Measurements from ENCODE around the gene EPHB1. TPM values are rescaled to one million over a fixed set of nuclear protein-coding genes. Genes with fewer than 3 reads are reported as not detected.

Gene EPHB1
- total RNA-seq, 5 donors from 2014 or later (not counting 1 experiment from before 2014, with no cell fraction given): 0.28 to 0.72 (median 0.31) TPM; not detected in 1

- Mint-ChIP-seq H3K4me1 (no peaks in the 10 kb centered on the region), H3K27me3 (peaks cover 0 to 3% of the 10 kb centered on the region in 2 donors), H3K4me3 (no peak overlapping the region), H3K36me3 (no peaks in the 10 kb centered on the region), H3K9me3 (no peaks in the 10 kb centered on the region), H3K27ac (no peak overlapping the region)
- ChIA-PET POLR2A (no interaction called here), CTCF (no interaction called here)
- no peaks in the 10 kb centered on the region for H3K36me3 ChIP-seq (ENCODE audit: control insufficient read depth in 2 of 2, extremely low read depth in 1 of 2, insufficient read depth in 1 of 2, low read length in 1 of 2)
- no peaks in the 10 kb centered on the region for H3K4me1 ChIP-seq (ENCODE audit: control insufficient read depth in 1 of 2, extremely low read depth in 1 of 2, insufficient read depth in 2 of 2, low read length in 2 of 2)
- ATAC-seq (replicated peaks in 1 of 4): no peak
- no peak overlapping the region for H3K4me3 ChIP-seq (ENCODE audit: control insufficient read depth in 1 of 2, extremely low read depth in 1 of 2, low read length in 1 of 2)
- H3K9me3 ChIP-seq: no peaks in the 10 kb centered on the region
- peaks cover 0 to 7% of the 10 kb centered on the region in 2 experiments for H3K27me3 ChIP-seq (replicated peaks in 1 of 2; ENCODE audit: control insufficient read depth in 2 of 2, extremely low read depth in 1 of 2, insufficient read depth in 2 of 2, low read length in 1 of 2)
- DNase-seq: no peak
- WGBS (ENCODE audit: insufficient coverage): 67% methylated on average over 1 of the region's 8 CpGs
- H3K27ac ChIP-seq (ENCODE audit: low read length): no peak overlapping the region
Measured at GRCh38 chr3:135040321-135041240, 245.5 kb downstream of the EPHB1 start.

DNA sequence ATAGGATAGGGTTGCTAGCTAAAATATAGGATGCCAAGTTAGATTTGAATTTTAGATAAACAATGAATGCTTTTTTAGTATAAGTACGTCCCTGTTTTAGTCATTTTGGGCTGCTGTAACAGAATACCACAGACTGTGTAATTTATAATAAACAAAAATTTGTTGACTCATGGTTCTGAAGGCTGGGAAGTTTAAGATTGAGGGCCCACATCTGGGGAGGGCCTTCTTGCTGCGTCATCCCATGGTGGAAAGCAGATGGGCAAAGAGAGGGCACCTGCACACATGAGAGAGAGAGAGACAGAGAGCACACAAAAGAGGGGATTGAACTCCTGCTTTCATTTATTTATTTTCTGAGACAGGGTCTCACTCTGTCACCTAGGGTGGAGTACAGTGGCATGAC is 246.5 kb downstream of the EPHB1 start:
- DNase-seq: no peak
- 67% methylated on average over 1 of the region's 2 CpGs for WGBS (ENCODE audit: insufficient coverage)
- H3K9me3 ChIP-seq: no peaks in the 10 kb centered on the region
- H3K27ac ChIP-seq (ENCODE audit: low read length): no peak overlapping the region
- POLR2A ChIA-PET: no interaction called here
- Mint-ChIP-seq H3K27me3 (no peaks in the 10 kb centered on the region), H3K36me3 (no peaks in the 10 kb centered on the region), H3K4me1 (no peaks in the 10 kb centered on the region), H3K9me3 (no peaks in the 10 kb centered on the region), H3K27ac (no peak overlapping the region), H3K4me3 (no peak overlapping the region)
- CTCF ChIA-PET: no interaction called here
- no peak for ATAC-seq (replicated peaks in 1 of 4)
- H3K4me3 ChIP-seq (ENCODE audit: control insufficient read depth in 1 of 2, extremely low read depth in 1 of 2, low read length in 1 of 2): no peak overlapping the region
- peaks cover 0 to 4% of the 10 kb centered on the region in 2 experiments for H3K27me3 ChIP-seq (replicated peaks in 1 of 2; ENCODE audit: control insufficient read depth in 2 of 2, extremely low read depth in 1 of 2, insufficient read depth in 2 of 2, low read length in 1 of 2)
- H3K4me1 ChIP-seq (ENCODE audit: control insufficient read depth in 1 of 2, extremely low read depth in 1 of 2, insufficient read depth in 2 of 2, low read length in 2 of 2): no peaks in the 10 kb centered on the region
- no peaks in the 10 kb centered on the region for H3K36me3 ChIP-seq (ENCODE audit: control insufficient read depth in 2 of 2, extremely low read depth in 1 of 2, insufficient read depth in 1 of 2, low read length in 1 of 2)

- no peak overlapping the region for H3K4me3 ChIP-seq (ENCODE audit: control insufficient read depth in 1 of 2, extremely low read depth in 1 of 2, low read length in 1 of 2)
- no peak for DNase-seq
- Mint-ChIP-seq H3K36me3 (no peaks in the 10 kb centered on the region), H3K4me3 (no peak overlapping the region), H3K27ac (no peak overlapping the region), H3K9me3 (peaks cover 0 to 5% (median 0%) of the 10 kb centered on the region in 3 donors), H3K4me1 (no peaks in the 10 kb centered on the region), H3K27me3 (peaks cover 0 to 2% of the 10 kb centered on the region in 2 donors)
- no peaks in the 10 kb centered on the region for H3K27me3 ChIP-seq (replicated peaks in 1 of 2; ENCODE audit: control insufficient read depth in 2 of 2, extremely low read depth in 1 of 2, insufficient read depth in 2 of 2, low read length in 1 of 2)
- no peaks in the 10 kb centered on the region for H3K9me3 ChIP-seq
- POLR2A ChIA-PET: no interaction called here
- CTCF ChIA-PET: no interaction called here
- no peaks in the 10 kb centered on the region for H3K36me3 ChIP-seq (ENCODE audit: control insufficient read depth in 2 of 2, extremely low read depth in 1 of 2, insufficient read depth in 1 of 2, low read length in 1 of 2)
- no peaks in the 10 kb centered on the region for H3K4me1 ChIP-seq (ENCODE audit: control insufficient read depth in 1 of 2, extremely low read depth in 1 of 2, insufficient read depth in 2 of 2, low read length in 2 of 2)
- no peak for ATAC-seq (replicated peaks in 1 of 4)
- WGBS (ENCODE audit: insufficient coverage): 96% methylated on average over 2 of the region's 4 CpGs
- H3K27ac ChIP-seq (ENCODE audit: low read length): no peak overlapping the region
Measured at GRCh38 chr3:135047061-135047460, 252.0 kb downstream of the EPHB1 start.

- no peaks in the 10 kb centered on the region for H3K36me3 Mint-ChIP-seq
- ChIA-PET CTCF (no interaction called here), POLR2A (no interaction called here)
- ATAC-seq (replicated peaks in 1 of 4) (no peak), DNase-seq (no peak)
- Histone ChIP-seq H3K27ac (ENCODE audit: low read length) (no peak overlapping the region), H3K27me3 (replicated peaks in 1 of 2; ENCODE audit: control insufficient read depth in 2 of 2, extremely low read depth in 1 of 2, insufficient read depth in 2 of 2, low read length in 1 of 2) (peaks cover 0 to 2% of the 10 kb centered on the region in 2 experiments), H3K36me3 (ENCODE audit: control insufficient read depth in 2 of 2, extremely low read depth in 1 of 2, insufficient read depth in 1 of 2, low read length in 1 of 2) (no peaks in the 10 kb centered on the region), H3K9me3 (no peaks in the 10 kb centered on the region), H3K4me3 (ENCODE audit: control insufficient read depth in 1 of 2, extremely low read depth in 1 of 2, low read length in 1 of 2) (no peak overlapping the region), H3K4me1 (ENCODE audit: control insufficient read depth in 1 of 2, extremely low read depth in 1 of 2, insufficient read depth in 2 of 2, low read length in 2 of 2) (no peaks in the 10 kb centered on the region)
- H3K4me1 Mint-ChIP-seq: no peaks in the 10 kb centered on the region
- no CpG with 5 or more reads among the region's 3 CpGs for WGBS (ENCODE audit: insufficient coverage)
- H3K4me3 Mint-ChIP-seq: no peak overlapping the region
- H3K27me3 Mint-ChIP-seq: peaks cover 0 to 3% of the 10 kb centered on the region in 2 donors
- peaks cover 0 to 5% (median 0%) of the 10 kb centered on the region in 3 donors for H3K9me3 Mint-ChIP-seq
- no peak overlapping the region for H3K27ac Mint-ChIP-seq
Measured at GRCh38 chr3:135050536-135050935, 255.5 kb downstream of the EPHB1 start.

GRCh38 chr3:135051409-135051973 is 256.4 kb downstream of the EPHB1 start:
- Mint-ChIP-seq H3K9me3 (peaks cover 0 to 5% (median 0%) of the 10 kb centered on the region in 3 donors), H3K4me3 (no peak overlapping the region), H3K36me3 (no peaks in the 10 kb centered on the region), H3K4me1 (no peaks in the 10 kb centered on the region), H3K27ac (no peak overlapping the region), H3K27me3 (peaks cover 0 to 3% of the 10 kb centered on the region in 2 donors)
- Histone ChIP-seq H3K36me3 (ENCODE audit: control insufficient read depth in 2 of 2, extremely low read depth in 1 of 2, insufficient read depth in 1 of 2, low read length in 1 of 2) (no peaks in the 10 kb centered on the region), H3K27ac (ENCODE audit: low read length) (no peak overlapping the region), H3K27me3 (replicated peaks in 1 of 2; ENCODE audit: control insufficient read depth in 2 of 2, extremely low read depth in 1 of 2, insufficient read depth in 2 of 2, low read length in 1 of 2) (peaks cover 0 to 2% of the 10 kb centered on the region in 2 experiments), H3K4me3 (ENCODE audit: control insufficient read depth in 1 of 2, extremely low read depth in 1 of 2, low read length in 1 of 2) (no peak overlapping the region), H3K4me1 (ENCODE audit: control insufficient read depth in 1 of 2, extremely low read depth in 1 of 2, insufficient read depth in 2 of 2, low read length in 2 of 2) (no peaks in the 10 kb centered on the region), H3K9me3 (no peaks in the 10 kb centered on the region)
- CTCF ChIA-PET: interaction anchor here in 1 of 2 donors (0.6 kb wide), 1 partner anchor 780 kb away, joined by 3 read pairs; no protein-coding TSS in a partner anchor
- no CpG with 5 or more reads among the region's 4 CpGs for WGBS (ENCODE audit: insufficient coverage)
- ATAC-seq (replicated peaks in 1 of 4) (no peak), DNase-seq (no peak)
- POLR2A ChIA-PET: interaction anchor here in 1 of 2 donors (0.6 kb wide), 2 partner anchors 90 to 225 kb away, joined by 3 read pairs; no protein-coding TSS in a partner anchor

DNA sequence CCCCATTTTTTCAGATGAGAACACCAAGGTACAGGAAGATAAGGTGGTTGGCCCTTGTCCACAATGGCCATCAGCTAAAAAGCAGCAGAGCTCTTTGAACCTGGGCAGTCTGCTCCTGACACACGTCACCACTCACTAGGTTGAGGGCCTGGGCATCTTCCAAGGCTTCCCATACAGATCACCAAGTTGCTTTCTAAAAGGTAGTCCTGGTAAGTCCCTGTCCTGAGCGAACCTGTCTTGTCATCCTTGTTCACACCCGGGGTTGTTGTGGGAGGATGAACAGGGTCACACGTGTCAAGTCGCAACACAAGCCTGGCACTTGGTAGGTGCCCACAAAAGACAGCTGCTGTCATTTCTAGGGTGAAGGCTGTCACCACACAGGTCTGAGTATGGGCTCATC is 260.4 kb downstream of the EPHB1 start:
- POLR2A ChIA-PET: no interaction called here
- H3K4me1 Mint-ChIP-seq: no peaks in the 10 kb centered on the region
- peaks cover 0 to 2% of the 10 kb centered on the region in 2 experiments for H3K27me3 ChIP-seq (replicated peaks in 1 of 2; ENCODE audit: control insufficient read depth in 2 of 2, extremely low read depth in 1 of 2, insufficient read depth in 2 of 2, low read length in 1 of 2)
- H3K27ac ChIP-seq (ENCODE audit: low read length): no peak overlapping the region
- H3K4me3 ChIP-seq (ENCODE audit: control insufficient read depth in 1 of 2, extremely low read depth in 1 of 2, low read length in 1 of 2): no peak overlapping the region
- whole genome bisulfite sequencing (ENCODE audit: insufficient coverage): 87% methylated on average over 3 of the region's 5 CpGs
- DNase-seq (no peak), ATAC-seq (replicated peaks in 1 of 4) (no peak)
- no peak overlapping the region for H3K4me3 Mint-ChIP-seq
- no peak overlapping the region for H3K27ac Mint-ChIP-seq
- H3K9me3 Mint-ChIP-seq: no peaks in the 10 kb centered on the region
- CTCF ChIA-PET: no interaction called here
- H3K36me3 ChIP-seq (ENCODE audit: control insufficient read depth in 2 of 2, extremely low read depth in 1 of 2, insufficient read depth in 1 of 2, low read length in 1 of 2): no peaks in the 10 kb centered on the region
- H3K9me3 ChIP-seq: no peaks in the 10 kb centered on the region
- H3K27me3 Mint-ChIP-seq: peaks cover 0 to 3% of the 10 kb centered on the region in 2 donors
- no peaks in the 10 kb centered on the region for H3K36me3 Mint-ChIP-seq
- H3K4me1 ChIP-seq (ENCODE audit: control insufficient read depth in 1 of 2, extremely low read depth in 1 of 2, insufficient read depth in 2 of 2, low read length in 2 of 2): no peaks in the 10 kb centered on the region

All from T-cell (primary cell).